ENCODE data around the gene PCDHGA11.
"Not testable (repeated sequence)": the region's sequence is repeated elsewhere in the genome, so short reads cannot be mapped to it uniquely, and the experiment has no call there.

- not testable (repeated sequence) for TF ChIP-seq CTCF (IDR thresholded peaks at IDR 0.05; ENCODE audit: low read depth, low read length); EZH2phosphoT487 (IDR thresholded peaks at IDR 0.05; ENCODE audit: low read depth)
Measured at GRCh38 chr5:141375444-141376155, 45.3 kb upstream of the PCDHGA11 start.
